H1 (cell line): ENCODE results near the gene PELI2.

Experiments used
- KDM1A ChIP-seq: fragments of 200-600, 300-600 bp; sonication (generic); IDR thresholded peaks from 2 replicates; pipeline ENCODE4 v1.7.1; 2016; ENCODE audit warnings: mild to moderate bottlenecking, low read length, borderline replicate concordance
- POLR2A ChIP-seq, 2 experiments: IDR thresholded peaks; 1 replicate in 1 of 2; 2 replicates in 1 of 2; pipeline ENCODE4 v1.6.1; 2011; ENCODE audit warnings: low read depth in 2 of 2, low read length in 2 of 2, mild to moderate bottlenecking in 2 of 2; ENCODE audit errors: control extremely low read depth in 1 of 2
- POLR2AphosphoS5 ChIP-seq: IDR thresholded peaks from 2 replicates; pipeline ENCODE4 v1.6.1; 2011; ENCODE audit warnings: low read depth, low read length
- TF ChIP-seq, protein P1 (sequence below): IDR thresholded peaks from 2 replicates; pipeline ENCODE4 v1.6.1; 2012; ENCODE audit warnings: inconsistent platforms

DNA sequence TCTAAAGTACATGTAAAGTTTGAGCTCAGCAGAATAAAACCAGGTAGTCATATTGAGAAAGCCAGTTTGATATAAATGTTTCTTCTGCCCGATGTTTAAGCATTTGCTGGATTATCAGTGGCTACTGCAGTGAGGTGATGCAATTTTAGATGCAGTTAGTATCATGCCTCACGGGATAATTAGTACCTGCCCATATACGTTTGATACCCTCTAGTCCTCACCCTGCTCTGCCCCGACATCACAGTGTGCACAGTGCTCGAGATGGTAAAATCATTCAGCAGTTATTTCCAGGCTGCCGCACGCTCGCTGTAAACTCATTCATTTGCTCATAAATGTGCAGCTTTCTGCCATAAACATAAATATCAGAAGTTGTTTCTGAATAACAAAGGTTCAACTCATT is 152.7 kb downstream of the PELI2 start:
- TF ChIP-seq POLR2A (IDR thresholded peaks at IDR 0.05; ENCODE audit: control extremely low read depth in 1 of 2, low read depth in 2 of 2, low read length in 2 of 2) = no peak
- TF ChIP-seq POLR2AphosphoS5 = no peak
- TF ChIP-seq KDM1A = no peak
- TF ChIP-seq, protein P1, sequence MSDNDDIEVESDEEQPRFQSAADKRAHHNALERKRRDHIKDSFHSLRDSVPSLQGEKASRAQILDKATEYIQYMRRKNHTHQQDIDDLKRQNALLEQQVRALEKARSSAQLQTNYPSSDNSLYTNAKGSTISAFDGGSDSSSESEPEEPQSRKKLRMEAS = no peak
